ENCODE measurements around the gene SLC24A3.

The SLC24A3 gene

GRCh38 chr20:19375801-19376200 lies 163.4 kb downstream of the SLC24A3 start:
- no peak overlapping the region for H3K27ac ChIP-seq
- no peak overlapping the region for H3K9ac ChIP-seq (ENCODE audit: insufficient read length)
- DNase-seq (ENCODE audit: low read depth, low spot score), result no peak
- H3K9me3 ChIP-seq (ENCODE audit: low read depth, low read length), result no peaks in the 10 kb centered on the region
- TF ChIP-seq EZH2 (IDR thresholded peaks at IDR 0.05), result no peak
- TF ChIP-seq FOXP2 (optimal IDR thresholded peaks at IDR 0.05; ENCODE audit: control extremely low read depth, extremely low read length, insufficient read depth), result no peak
- TF ChIP-seq POLR2AphosphoS5 (IDR thresholded peaks at IDR 0.05; ENCODE audit: borderline replicate concordance, low read depth, low read length), result no peak
- H3K36me3 ChIP-seq (ENCODE audit: insufficient read depth, low read length), result no peaks in the 10 kb centered on the region
- H3K4me3 ChIP-seq, result no peak overlapping the region

- Histone ChIP-seq H3K27ac (no peak overlapping the region), H3K4me3 (no peak overlapping the region), H3K9ac (ENCODE audit: insufficient read length) (no peak overlapping the region), H3K36me3 (ENCODE audit: insufficient read depth, low read length) (no peaks in the 10 kb centered on the region), H3K9me3 (ENCODE audit: low read depth, low read length) (no peaks in the 10 kb centered on the region)
- no peak for DNase-seq (ENCODE audit: low read depth, low spot score)
- TF ChIP-seq FOXP2 (optimal IDR thresholded peaks at IDR 0.05; ENCODE audit: control extremely low read depth, extremely low read length, insufficient read depth), result no peak
- TF ChIP-seq EZH2 (IDR thresholded peaks at IDR 0.05), result no peak
Measured at GRCh38 chr20:19376451-19377229, 164.2 kb downstream of the SLC24A3 start.

GRCh38 chr20:19378058-19378457 lies 165.6 kb downstream of the SLC24A3 start:
- H3K36me3 ChIP-seq (ENCODE audit: insufficient read depth, low read length), result no peaks in the 10 kb centered on the region
- no peak overlapping the region for H3K27ac ChIP-seq
- no peak for DNase-seq (ENCODE audit: low read depth, low spot score)
- H3K9me3 ChIP-seq (ENCODE audit: low read depth, low read length), result no peaks in the 10 kb centered on the region
- H3K4me3 ChIP-seq, result no peak overlapping the region
- TF ChIP-seq EZH2 (IDR thresholded peaks at IDR 0.05), result no peak
- TF ChIP-seq POLR2AphosphoS5 (IDR thresholded peaks at IDR 0.05; ENCODE audit: borderline replicate concordance, low read depth, low read length), result no peak
- no peak for TF ChIP-seq FOXP2 (optimal IDR thresholded peaks at IDR 0.05; ENCODE audit: control extremely low read depth, extremely low read length, insufficient read depth)
- no peak overlapping the region for H3K9ac ChIP-seq (ENCODE audit: insufficient read length)

GRCh38 chr20:19380211-19380610 lies 167.8 kb downstream of the SLC24A3 start:
- Histone ChIP-seq H3K27ac (no peak overlapping the region), H3K4me3 (no peak overlapping the region), H3K36me3 (ENCODE audit: insufficient read depth, low read length) (no peaks in the 10 kb centered on the region), H3K9me3 (ENCODE audit: low read depth, low read length) (no peaks in the 10 kb centered on the region), H3K9ac (ENCODE audit: insufficient read length) (no peak overlapping the region)
- DNase-seq (ENCODE audit: low read depth, low spot score), result no peak
- TF ChIP-seq POLR2AphosphoS5 (IDR thresholded peaks at IDR 0.05; ENCODE audit: borderline replicate concordance, low read depth, low read length) (no peak), EZH2 (IDR thresholded peaks at IDR 0.05) (no peak), FOXP2 (optimal IDR thresholded peaks at IDR 0.05; ENCODE audit: control extremely low read depth, extremely low read length, insufficient read depth) (no peak)

GRCh38 chr20:19381947-19382346 lies 169.5 kb downstream of the SLC24A3 start:
- TF ChIP-seq POLR2AphosphoS5 (IDR thresholded peaks at IDR 0.05; ENCODE audit: borderline replicate concordance, low read depth, low read length) (no peak), EZH2 (IDR thresholded peaks at IDR 0.05) (no peak), FOXP2 (optimal IDR thresholded peaks at IDR 0.05; ENCODE audit: control extremely low read depth, extremely low read length, insufficient read depth) (no peak)
- H3K4me3 ChIP-seq, result no peak overlapping the region
- H3K36me3 ChIP-seq (ENCODE audit: insufficient read depth, low read length), result no peaks in the 10 kb centered on the region
- no peaks in the 10 kb centered on the region for H3K9me3 ChIP-seq (ENCODE audit: low read depth, low read length)
- no peak overlapping the region for H3K27ac ChIP-seq
- H3K9ac ChIP-seq (ENCODE audit: insufficient read length), result no peak overlapping the region
- DNase-seq (ENCODE audit: low read depth, low spot score), result no peak

GRCh38 chr20:19382386-19383340 lies 170.2 kb downstream of the SLC24A3 start:
- TF ChIP-seq FOXP2 (optimal IDR thresholded peaks at IDR 0.05; ENCODE audit: control extremely low read depth, extremely low read length, insufficient read depth) (no peak), POLR2AphosphoS5 (IDR thresholded peaks at IDR 0.05; ENCODE audit: borderline replicate concordance, low read depth, low read length) (no peak), EZH2 (IDR thresholded peaks at IDR 0.05) (no peak)
- no peak for DNase-seq (ENCODE audit: low read depth, low spot score)

GRCh38 chr20:19384940-19385339 lies 172.5 kb downstream of the SLC24A3 start:
- Histone ChIP-seq H3K36me3 (ENCODE audit: insufficient read depth, low read length) (no peaks in the 10 kb centered on the region), H3K9ac (ENCODE audit: insufficient read length) (no peak overlapping the region), H3K4me3 (no peak overlapping the region), H3K9me3 (ENCODE audit: low read depth, low read length) (no peaks in the 10 kb centered on the region; the same call in 1 of the 2 replicates), H3K27ac (no peak overlapping the region)
- no peak for TF ChIP-seq FOXP2 (optimal IDR thresholded peaks at IDR 0.05; ENCODE audit: control extremely low read depth, extremely low read length, insufficient read depth)
- TF ChIP-seq POLR2AphosphoS5 (IDR thresholded peaks at IDR 0.05; ENCODE audit: borderline replicate concordance, low read depth, low read length), result no peak
- TF ChIP-seq EZH2 (IDR thresholded peaks at IDR 0.05), result no peak
- DNase-seq (ENCODE audit: low read depth, low spot score), result no peak

More at GRCh38 chr20:19382386-19383340, 170.2 kb downstream of the SLC24A3 start:
- H3K9ac ChIP-seq (ENCODE audit: insufficient read length), result no peak overlapping the region
- H3K27ac ChIP-seq, result no peak overlapping the region
- no peaks in the 10 kb centered on the region for H3K36me3 ChIP-seq (ENCODE audit: insufficient read depth, low read length)
- H3K9me3 ChIP-seq (ENCODE audit: low read depth, low read length), result no peaks in the 10 kb centered on the region
- H3K4me3 ChIP-seq, result no peak overlapping the region

- Histone ChIP-seq H3K36me3 (ENCODE audit: insufficient read depth, low read length) (no peaks in the 10 kb centered on the region), H3K9me3 (ENCODE audit: low read depth, low read length) (no peaks in the 10 kb centered on the region; the same call in 1 of the 2 replicates), H3K4me3 (0 out of 2 replicates have a peak overlapping the region, but pooled peaks have one; percentile 8), H3K9ac (ENCODE audit: insufficient read length) (no peak overlapping the region), H3K27ac (0 out of 2 replicates have a peak overlapping the region, but pooled peaks have one; percentile 22)
- no peak for DNase-seq (ENCODE audit: low read depth, low spot score)
- TF ChIP-seq EZH2 (IDR thresholded peaks at IDR 0.05) (no peak), FOXP2 (optimal IDR thresholded peaks at IDR 0.05; ENCODE audit: control extremely low read depth, extremely low read length, insufficient read depth) (no peak), POLR2AphosphoS5 (IDR thresholded peaks at IDR 0.05; ENCODE audit: borderline replicate concordance, low read depth, low read length) (no peak)
Measured at GRCh38 chr20:19387251-19387650, 174.8 kb downstream of the SLC24A3 start.
